Prostate gland (tissue), 2 donors: ENCODE measurements around the gene ADAMTS19.

Experiments
- POLR2A ChIP-seq: fragments of 450-650 bp; IDR thresholded peaks from one replicate; pipeline ENCODE4 v1.6.1; 2016; ENCODE audit warnings: antibody characterized with exemption, mild to moderate bottlenecking
- POLR2AphosphoS5 ChIP-seq: sonication (generic); formaldehyde crosslinking; IDR thresholded peaks from one replicate; pipeline ENCODE4 v1.6.1; 2017; ENCODE audit warnings: antibody characterized with exemption
- TF ChIP-seq, protein P1 (sequence below), 4 experiments: fragments of 200-600 bp in 2 of 4; fragments of 450-650 bp in 2 of 4; sonication (generic) in 2 of 4; IDR thresholded peaks; 1 replicate in 3 of 4; 2 replicates in 1 of 4; pipeline ENCODE4 v1.5.1; 2016 to 2019; ENCODE audit warnings: antibody characterized with exemption in 4 of 4, mild to moderate bottlenecking in 2 of 4, moderate library complexity in 2 of 4

DNA sequence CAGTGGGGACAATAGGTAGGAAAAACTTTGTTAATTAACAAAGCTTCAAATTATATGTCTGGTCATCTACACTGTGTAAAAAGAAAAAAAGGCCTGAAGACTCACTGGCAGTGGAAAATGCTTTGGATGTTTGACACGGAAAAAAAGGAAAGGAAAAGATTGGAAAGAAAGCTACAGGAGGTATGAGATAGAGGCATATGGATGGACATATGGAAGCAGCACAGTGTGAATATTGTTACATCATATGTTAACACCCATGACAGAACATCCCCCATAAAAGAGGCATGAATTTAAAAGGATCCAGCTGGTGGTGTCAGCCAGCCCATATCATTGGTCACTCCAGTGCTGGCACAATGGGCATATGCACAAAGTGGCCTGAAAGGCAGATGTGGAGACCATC is 19.0 kb upstream of the ADAMTS19 start:
- TF ChIP-seq, protein P1, sequence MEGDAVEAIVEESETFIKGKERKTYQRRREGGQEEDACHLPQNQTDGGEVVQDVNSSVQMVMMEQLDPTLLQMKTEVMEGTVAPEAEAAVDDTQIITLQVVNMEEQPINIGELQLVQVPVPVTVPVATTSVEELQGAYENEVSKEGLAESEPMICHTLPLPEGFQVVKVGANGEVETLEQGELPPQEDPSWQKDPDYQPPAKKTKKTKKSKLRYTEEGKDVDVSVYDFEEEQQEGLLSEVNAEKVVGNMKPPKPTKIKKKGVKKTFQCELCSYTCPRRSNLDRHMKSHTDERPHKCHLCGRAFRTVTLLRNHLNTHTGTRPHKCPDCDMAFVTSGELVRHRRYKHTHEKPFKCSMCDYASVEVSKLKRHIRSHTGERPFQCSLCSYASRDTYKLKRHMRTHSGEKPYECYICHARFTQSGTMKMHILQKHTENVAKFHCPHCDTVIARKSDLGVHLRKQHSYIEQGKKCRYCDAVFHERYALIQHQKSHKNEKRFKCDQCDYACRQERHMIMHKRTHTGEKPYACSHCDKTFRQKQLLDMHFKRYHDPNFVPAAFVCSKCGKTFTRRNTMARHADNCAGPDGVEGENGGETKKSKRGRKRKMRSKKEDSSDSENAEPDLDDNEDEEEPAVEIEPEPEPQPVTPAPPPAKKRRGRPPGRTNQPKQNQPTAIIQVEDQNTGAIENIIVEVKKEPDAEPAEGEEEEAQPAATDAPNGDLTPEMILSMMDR (IDR thresholded peaks at IDR 0.05), result no peak
- TF ChIP-seq POLR2AphosphoS5 (no peak), POLR2A (no peak)
